Measurements from ENCODE around the gene ACTL6B. TPM values are rescaled to one million over a fixed set of nuclear protein-coding genes. Genes with fewer than 3 reads are reported as not detected.

The ACTL6B gene
- total and polyA plus RNA-seq, 2 donors (not counting 3 experiments of a cell fraction or from before 2014, with no cell fraction given), result not detected

DNA sequence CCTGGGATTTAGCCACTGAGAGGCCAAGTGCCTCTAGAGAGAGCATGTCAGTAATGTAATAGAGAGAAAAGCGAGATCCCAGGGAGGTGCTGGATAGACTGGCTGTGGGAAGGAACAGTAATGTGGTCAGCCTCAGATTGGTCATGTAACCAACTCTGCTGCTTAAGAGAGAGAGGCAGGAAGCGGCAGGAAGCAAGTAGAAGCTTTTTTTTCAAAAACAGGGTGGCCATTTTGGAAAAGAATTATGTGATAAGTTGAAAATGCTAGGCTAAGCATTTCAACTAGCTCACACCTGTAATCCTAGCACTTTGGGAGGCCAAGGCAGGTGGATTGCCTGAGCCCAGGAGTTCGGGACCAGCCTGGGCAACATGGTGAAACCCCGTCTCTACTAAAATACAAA is 57.8 kb downstream of the ACTL6B start:
- H3K9me1 ChIP-seq (replicated peaks; ENCODE audit: control insufficient read depth, extremely low read depth, insufficient read depth, low read length), result no peaks in the 10 kb centered on the region
- intact Hi-C loops (cut with micrococcal nuclease), result no loop called here
- no peak overlapping the region for H2AFZ ChIP-seq (ENCODE audit: low read depth, low read length)
- no peak for DNase-seq (ENCODE audit: low read depth, low spot score)
- TF ChIP-seq POLR2A (IDR thresholded peaks at IDR 0.05; ENCODE audit: low read depth, low read length), result no peak
- TF ChIP-seq POLR2AphosphoS5 (IDR thresholded peaks at IDR 0.05; ENCODE audit: insufficient read depth, low read depth, low read length), result no peak
- TF ChIP-seq, protein P1, sequence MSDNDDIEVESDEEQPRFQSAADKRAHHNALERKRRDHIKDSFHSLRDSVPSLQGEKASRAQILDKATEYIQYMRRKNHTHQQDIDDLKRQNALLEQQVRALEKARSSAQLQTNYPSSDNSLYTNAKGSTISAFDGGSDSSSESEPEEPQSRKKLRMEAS (IDR thresholded peaks at IDR 0.05; ENCODE audit: insufficient read depth, insufficient read length), result no peak
- no peak for TF ChIP-seq MYC (IDR thresholded peaks at IDR 0.05; ENCODE audit: low read depth, low read length)
- no peak for TF ChIP-seq JUN (IDR thresholded peaks at IDR 0.05; ENCODE audit: borderline replicate concordance, insufficient read depth, insufficient read length, low read depth)
- TF ChIP-seq, protein P2, sequence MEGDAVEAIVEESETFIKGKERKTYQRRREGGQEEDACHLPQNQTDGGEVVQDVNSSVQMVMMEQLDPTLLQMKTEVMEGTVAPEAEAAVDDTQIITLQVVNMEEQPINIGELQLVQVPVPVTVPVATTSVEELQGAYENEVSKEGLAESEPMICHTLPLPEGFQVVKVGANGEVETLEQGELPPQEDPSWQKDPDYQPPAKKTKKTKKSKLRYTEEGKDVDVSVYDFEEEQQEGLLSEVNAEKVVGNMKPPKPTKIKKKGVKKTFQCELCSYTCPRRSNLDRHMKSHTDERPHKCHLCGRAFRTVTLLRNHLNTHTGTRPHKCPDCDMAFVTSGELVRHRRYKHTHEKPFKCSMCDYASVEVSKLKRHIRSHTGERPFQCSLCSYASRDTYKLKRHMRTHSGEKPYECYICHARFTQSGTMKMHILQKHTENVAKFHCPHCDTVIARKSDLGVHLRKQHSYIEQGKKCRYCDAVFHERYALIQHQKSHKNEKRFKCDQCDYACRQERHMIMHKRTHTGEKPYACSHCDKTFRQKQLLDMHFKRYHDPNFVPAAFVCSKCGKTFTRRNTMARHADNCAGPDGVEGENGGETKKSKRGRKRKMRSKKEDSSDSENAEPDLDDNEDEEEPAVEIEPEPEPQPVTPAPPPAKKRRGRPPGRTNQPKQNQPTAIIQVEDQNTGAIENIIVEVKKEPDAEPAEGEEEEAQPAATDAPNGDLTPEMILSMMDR (IDR thresholded peaks at IDR 0.05; ENCODE audit: extremely low read depth in 1 of 2, insufficient read depth in 1 of 2, low read depth in 1 of 2, low read length in 2 of 2), result no peak
- no peak for TF ChIP-seq EZH2 (IDR thresholded peaks at IDR 0.05; ENCODE audit: borderline replicate concordance, low read depth, low read length, severe bottlenecking)
- no peak for TF ChIP-seq FOS (IDR thresholded peaks at IDR 0.05; ENCODE audit: borderline replicate concordance, insufficient read depth, low read length)
- no peak for TF ChIP-seq GATA2 (IDR thresholded peaks at IDR 0.05; ENCODE audit: insufficient read depth, insufficient read length, low read depth, low read length)
- no peak overlapping the region for H3K9ac ChIP-seq (replicated peaks; ENCODE audit: extremely low read depth, insufficient read depth, low read length)
- H3K4me1 ChIP-seq (ENCODE audit: control insufficient read depth, extremely low read depth, insufficient read depth, low read length), result no peaks in the 10 kb centered on the region
- no TSS peak for BruUV-seq (replicated peaks)
- H4K20me1 ChIP-seq (replicated peaks; ENCODE audit: control insufficient read depth, extremely low read depth, insufficient read depth, low read length), result no peaks in the 10 kb centered on the region
- H3K36me3 ChIP-seq (ENCODE audit: control insufficient read depth in 2 of 2, extremely low read depth in 1 of 2, insufficient read depth in 2 of 2, low read length in 2 of 2), result no peaks in the 10 kb centered on the region
- H3K27ac ChIP-seq (ENCODE audit: insufficient read depth, low read depth, low read length), result no peak overlapping the region
- H3K79me2 ChIP-seq (ENCODE audit: control insufficient read depth, insufficient read depth, low read length), result no peaks in the 10 kb centered on the region
- H3K4me2 ChIP-seq (ENCODE audit: insufficient read depth, low read length), result no peak overlapping the region
- ChIA-PET POLR2A (interaction anchor here (0.7 kb wide), 1 partner anchor 14 kb away, joined by 3 read pairs; no protein-coding TSS in a partner anchor), CTCF (interaction anchor here (0.6 to 1.8 kb wide), 2 partner anchors 9 to 107 kb away, joined by 3 to 8 read pairs; partner anchors contain the start of gene POP7)
- no peak for FAIRE-seq
- no peak overlapping the region for H3K4me3 ChIP-seq (replicated peaks in 1 of 3; ENCODE audit: insufficient read depth in 1 of 3, low read depth in 1 of 3, low read length in 3 of 3)
- dilution Hi-C loops (cut with MboI; ENCODE audit: extremely low pct_ligation_motif_present, low sequenced_read_pairs), result no loop called here
- peaks cover 0 to 2% of the 10 kb centered on the region in 2 experiments for H3K27me3 ChIP-seq (ENCODE audit: control insufficient read depth in 2 of 2, insufficient read depth in 2 of 2, low read length in 2 of 2)
- H3K9me3 ChIP-seq (replicated peaks; ENCODE audit: control insufficient read depth, insufficient read depth, low read length), result no peaks in the 10 kb centered on the region
